CD4-positive, alpha-beta T cell treated with Interleukin-12 subunit alpha and Interleukin-12 subunit beta, for 1 hour (primary cell): ENCODE measurements around the gene MIOX.

Experiments used
- DNase-seq: peaks from one replicate; pipeline ENCODE4 v3.0.0-alpha.2; 2020

Gene MIOX

GRCh38 chr22:50474710-50475651 is 11.7 kb upstream of the MIOX start, which contains the start of gene SBF1:
SBF1 (minus strand) TSS chr22:50475035; CDS start chr22:50474840, 195 bp downstream.
- DNase-seq = peak; percentile 90

- DNase-seq = no peak
These were observed 11.0 kb upstream of the MIOX start for GRCh38 chr22:50475652-50476002.

GRCh38 chr22:50476868-50477267 is 9.8 kb upstream of the MIOX start:
- DNase-seq = no peak

GRCh38 chr22:50477923-50478322 is 8.7 kb upstream of the MIOX start:
- no peak for DNase-seq

GRCh38 chr22:50479721-50480120 is 6.9 kb upstream of the MIOX start:
- no peak for DNase-seq

GRCh38 chr22:50481045-50481439 is 5.6 kb upstream of the MIOX start:
- no peak for DNase-seq

- peak; percentile 74 for DNase-seq
These were observed 5.1 kb upstream of the MIOX start, which contains the start of gene ADM2 for GRCh38 chr22:50481440-50482106. ADM2 (plus strand) TSS chr22:50481543; CDS start chr22:50481848, 305 bp downstream.

- no peak for DNase-seq
These were observed 4.3 kb upstream of the MIOX start for GRCh38 chr22:50482107-50483074.

GRCh38 chr22:50483106-50483505 is 3.6 kb upstream of the MIOX start:
- no peak for DNase-seq

- no peak for DNase-seq
These were observed 3.1 kb upstream of the MIOX start for GRCh38 chr22:50483556-50483955.

- no peak for DNase-seq
These were observed 2.4 kb upstream of the MIOX start for GRCh38 chr22:50483977-50484853.

- DNase-seq = no peak
These were observed 1.2 kb upstream of the MIOX start for GRCh38 chr22:50485221-50486131.

GRCh38 chr22:50487290-50488005 is 789 bp downstream of the MIOX start:
- no peak for DNase-seq

- no peak for DNase-seq
These were observed 1.5 kb downstream of the MIOX start for GRCh38 chr22:50488006-50488677.

- no peak for DNase-seq
These were observed 2.2 kb downstream of the MIOX start for GRCh38 chr22:50488886-50489285.

GRCh38 chr22:50489363-50490243 is 2.9 kb downstream of the MIOX start:
- DNase-seq = no peak

- no peak for DNase-seq
These were observed 4.1 kb downstream of the MIOX start for GRCh38 chr22:50490531-50491308.
